ENCODE data around the gene PKNOX2.

GRCh38 chr11:125202977-125203376 is 38.4 kb downstream of the PKNOX2 start:
- TF ChIP-seq CTCF (IDR thresholded peaks at IDR 0.05) = no peak
- no peak for TF ChIP-seq MLX (CRISPR knock-in tag; IDR thresholded peaks at IDR 0.05)
- TF ChIP-seq ESRRA (CRISPR knock-in tag; IDR thresholded peaks at IDR 0.05; ENCODE audit: borderline replicate concordance) = no peak
- no peak for TF ChIP-seq NR2C2 (CRISPR knock-in tag; IDR thresholded peaks at IDR 0.05)
- no peak for TF ChIP-seq ATF1 (CRISPR knock-in tag; IDR thresholded peaks at IDR 0.05)
- no peak for TF ChIP-seq CBFB (CRISPR knock-in tag; IDR thresholded peaks at IDR 0.05; ENCODE audit: low read depth)
- TF ChIP-seq ZNF416 (CRISPR knock-in tag; IDR thresholded peaks at IDR 0.05) = no peak
- TF ChIP-seq CREM (CRISPR knock-in tag; IDR thresholded peaks at IDR 0.05) = no peak
- TF ChIP-seq ATF3 (CRISPR knock-in tag; conservative IDR thresholded peaks at IDR 0.05) = no peak
- TF ChIP-seq TCF7 (CRISPR knock-in tag; IDR thresholded peaks at IDR 0.05; ENCODE audit: low read depth) = no peak
- TF ChIP-seq FOXP1 (CRISPR knock-in tag; IDR thresholded peaks at IDR 0.05; ENCODE audit: borderline replicate concordance) = no peak
- no peak for TF ChIP-seq MYBL2 (CRISPR knock-in tag; IDR thresholded peaks at IDR 0.05)
- no peak for TF ChIP-seq SMAD3 (CRISPR knock-in tag; IDR thresholded peaks at IDR 0.05; ENCODE audit: borderline replicate concordance)
- TF ChIP-seq MAX (CRISPR knock-in tag; IDR thresholded peaks at IDR 0.05) = no peak

Data from WTC11 (cell line).